Spleen (tissue), 7 donors: Measurements from ENCODE around the gene LGALS9.

Experiments used
- CTCF ChIP-seq, 11 experiments: fragments of 200-600 bp in 7 of 11; fragments of 450-650 bp in 4 of 11; sonication (generic) in 4 of 11; IDR thresholded peaks in 8 of 11; conservative IDR thresholded peaks in 3 of 11; 1 replicate in 7 of 11; 2 replicates in 4 of 11; pipeline versions ENCODE4 v1.4.0 to v1.8.0; 2016 to 2021; ENCODE audit warnings: antibody characterized with exemption in 11 of 11, inconsistent platforms in 4 of 11, mild to moderate bottlenecking in 1 of 11
- POLR2A ChIP-seq, 3 donors: fragments of 450-650 bp; IDR thresholded peaks; one replicate each; pipeline ENCODE4 v1.5.1; 2017; ENCODE audit warnings: antibody characterized with exemption in 3 of 3, mild to moderate bottlenecking in 1 of 3
- POLR2AphosphoS5 ChIP-seq, 3 donors: sonication (generic); formaldehyde crosslinking; IDR thresholded peaks; one replicate each; pipeline ENCODE4 v1.5.1; 2017; ENCODE audit warnings: antibody characterized with exemption in 3 of 3
- donor health status: DM: no; HTN: no; CAD: no; lungs with moderate emphysema.
- donor health status: DM: no; HTN: no; CAD: no.
- donor health status: DM: no; HTN: no; CAD: no.

GRCh38 chr17:27660436-27660835 lies 29.4 kb downstream of the LGALS9 start:
- TF ChIP-seq CTCF (IDR thresholded peaks at IDR 0.05 in 8 of 11, conservative IDR thresholded peaks at IDR 0.05 in 3 of 11): no peak
- no peak for TF ChIP-seq POLR2AphosphoS5 (IDR thresholded peaks at IDR 0.05)
- TF ChIP-seq POLR2A (IDR thresholded peaks at IDR 0.05): no peak
